H1 (cell line): ENCODE measurements around the gene CACFD1. TPM values are rescaled to one million over a fixed set of nuclear protein-coding genes. Genes with fewer than 3 reads are reported as not detected.

Experiments
- CTCF ChIA-PET: fragments of 300-600 bp; sonication (Branson Sonifier 250); formaldehyde crosslinking; loops from one replicate; lab custom pipeline; 2021; ENCODE audit not compliant: partially characterized antibody; lab: Charles Lee
- POLR2A ChIA-PET: fragments of 300-600 bp; sonication (Branson Sonifier 250); formaldehyde crosslinking; loops from one replicate; lab custom pipeline; 2021; ENCODE audit warnings: inconsistent platforms; ENCODE audit not compliant: partially characterized antibody; lab: Charles Lee
- DNase-seq, 2 experiments: peaks; one replicate each; pipeline versions ENCODE4 v3.0.0 to v3.0.0-alpha.2; 2010 to 2022; ENCODE audit warnings: low spot score in 2 of 2, low read depth in 1 of 2, mixed read lengths in 1 of 2
- FAIRE-seq: peaks from 2 replicates; lab custom pipeline; 2011; peaks lifted over from hg19 to GRCh38; lab: Jason Lieb, UNC
- H2AFZ ChIP-seq: 2 replicates; pipeline ENCODE4 v1.8.1; 2012; ENCODE audit warnings: low read length, inconsistent platforms
- H2AK5ac ChIP-seq: 2 replicates; pipeline ENCODE4 v1.6.1; 2013; ENCODE audit warnings: low read depth, low read length
- H2BK120ac ChIP-seq: replicated peaks from 2 replicates; pipeline ENCODE3; 2013; ENCODE audit warnings: low read depth, low read length, inconsistent platforms
- H2BK12ac ChIP-seq: 2 replicates; pipeline ENCODE4 v1.6.1; 2013; ENCODE audit warnings: low read depth, low read length
- H2BK15ac ChIP-seq: 2 replicates; pipeline ENCODE4 v1.6.1; 2013; ENCODE audit warnings: low read length
- H2BK20ac ChIP-seq: 2 replicates; pipeline ENCODE4 v1.6.1; 2013; ENCODE audit warnings: low read length
- H2BK5ac ChIP-seq: 2 replicates; pipeline ENCODE4 v1.6.1; 2013; ENCODE audit warnings: low read depth, low read length
- H3K14ac ChIP-seq: 2 replicates; pipeline ENCODE4 v1.6.1; 2013; ENCODE audit warnings: inconsistent platforms; ENCODE audit not compliant: insufficient read length
- H3K18ac ChIP-seq: 2 replicates; pipeline ENCODE4 v1.6.1; 2013; ENCODE audit warnings: low read length; ENCODE audit errors: extremely low read depth
- H3K23ac ChIP-seq: 2 replicates; pipeline ENCODE4 v1.6.1; 2013; ENCODE audit warnings: inconsistent platforms; ENCODE audit not compliant: insufficient read length
- H3K23me2 ChIP-seq: 2 replicates; pipeline ENCODE4 v1.6.1; 2013; ENCODE audit warnings: low read depth, low read length
- H3K27ac ChIP-seq: 2 replicates; pipeline ENCODE4 v1.6.1; 2011; ENCODE audit warnings: low read depth, low read length, inconsistent platforms
- H3K27me3 ChIP-seq, 4 experiments: replicated peaks in 1 of 4; 1 replicate in 1 of 4; 2 replicates in 3 of 4; pipeline versions ENCODE4 v1.6.1 to v1.8.1; 2011 to 2013; ENCODE audit warnings: low read length in 3 of 4, mild to moderate bottlenecking in 3 of 4, inconsistent platforms in 2 of 4, mixed read lengths in 2 of 4, moderate library complexity in 1 of 4; ENCODE audit not compliant: control insufficient read depth in 3 of 4, insufficient read depth in 3 of 4; ENCODE audit errors: extremely low read depth in 1 of 4
- H3K36me3 ChIP-seq, 4 experiments: 2 replicates each; pipeline versions ENCODE4 v1.6.1 to v1.8.1; 2011 to 2013; ENCODE audit warnings: mild to moderate bottlenecking in 4 of 4, low read length in 3 of 4, moderate library complexity in 2 of 4, control low read depth in 1 of 4, inconsistent platforms in 1 of 4; ENCODE audit not compliant: insufficient read depth in 4 of 4, control insufficient read depth in 2 of 4
- H3K4ac ChIP-seq: replicated peaks from 2 replicates; pipeline ENCODE3; 2013; ENCODE audit warnings: low read length, low read depth, mixed read lengths, inconsistent platforms; ENCODE audit not compliant: insufficient read length
- H3K4me1 ChIP-seq, 4 experiments: replicated peaks in 1 of 4; 1 replicate in 1 of 4; 2 replicates in 3 of 4; pipeline versions ENCODE4 v1.6.1 to v1.8.1; 2011 to 2013; ENCODE audit warnings: low read length in 3 of 4, inconsistent platforms in 2 of 4, mixed read lengths in 1 of 4; ENCODE audit not compliant: insufficient read depth in 4 of 4, control insufficient read depth in 3 of 4
- H3K4me2 ChIP-seq, 2 experiments: 2 replicates each; pipeline versions ENCODE4 v1.6.1 to v1.8.1; 2011 to 2013; ENCODE audit warnings: low read depth in 2 of 2, low read length in 2 of 2, control low read depth in 1 of 2, inconsistent platforms in 1 of 2, mild to moderate bottlenecking in 1 of 2; ENCODE audit not compliant: insufficient read depth in 1 of 2
- H3K4me3 ChIP-seq, 4 experiments: fragments of 200-600, 300-600 bp in 1 of 4; sonication (generic), shearing (Covaris generic), sonication (Bioruptor Twin) in 1 of 4; 2 replicates each; pipeline versions ENCODE4 v1.5.1 to v1.8.1; 2011 to 2016; ENCODE audit warnings: low read length in 4 of 4, low read depth in 3 of 4, control low read depth in 2 of 4, inconsistent platforms in 2 of 4, mild to moderate bottlenecking in 2 of 4, mixed read lengths in 1 of 4, moderate library complexity in 1 of 4; ENCODE audit not compliant: insufficient read depth in 2 of 4; ENCODE audit errors: extremely low read depth in 1 of 4
- H3K56ac ChIP-seq: replicated peaks from 2 replicates; pipeline ENCODE3; 2013; ENCODE audit warnings: low read depth, mild to moderate bottlenecking, mixed read lengths, low read length, inconsistent platforms; ENCODE audit not compliant: insufficient read length
- H3K79me1 ChIP-seq: 2 replicates; pipeline ENCODE4 v1.6.1; 2013; ENCODE audit warnings: low read depth, low read length, control low read depth
- H3K79me2 ChIP-seq, 2 experiments: 2 replicates each; pipeline versions ENCODE4 v1.6.1 to v1.8.1; 2012 to 2013; ENCODE audit warnings: low read length in 2 of 2, mild to moderate bottlenecking in 2 of 2, inconsistent platforms in 1 of 2; ENCODE audit not compliant: insufficient read depth in 2 of 2, control insufficient read depth in 1 of 2
- H3K9ac ChIP-seq, 4 experiments: replicated peaks in 1 of 4; 1 replicate in 1 of 4; 2 replicates in 3 of 4; pipeline versions ENCODE4 v1.6.1 to v1.8.1; 2011 to 2013; ENCODE audit warnings: low read depth in 3 of 4, low read length in 3 of 4, control low read depth in 2 of 4, mild to moderate bottlenecking in 2 of 4, moderate library complexity in 2 of 4, inconsistent platforms in 1 of 4; ENCODE audit errors: extremely low read depth in 1 of 4
- H3K9me3 ChIP-seq, 2 experiments: 2 replicates each; pipeline versions ENCODE4 v1.6.1 to v1.8.1; 2012 to 2013; ENCODE audit warnings: mild to moderate bottlenecking in 2 of 2, moderate library complexity in 2 of 2, control low read depth in 1 of 2, inconsistent platforms in 1 of 2, low read depth in 1 of 2, low read length in 1 of 2, mixed read lengths in 1 of 2; ENCODE audit not compliant: insufficient read depth in 2 of 2
- H4K20me1 ChIP-seq, 2 experiments: replicated peaks in 1 of 2; 2 replicates each; pipeline versions ENCODE3 to v1.8.1; 2011 to 2013; ENCODE audit warnings: inconsistent platforms in 2 of 2, low read length in 2 of 2, mild to moderate bottlenecking in 1 of 2; ENCODE audit not compliant: insufficient read depth in 2 of 2, control insufficient read depth in 1 of 2
- H4K5ac ChIP-seq: 2 replicates; pipeline ENCODE4 v1.6.1; 2013; ENCODE audit warnings: low read length, low read depth, mixed read lengths, inconsistent platforms; ENCODE audit not compliant: insufficient read length
- H4K8ac ChIP-seq: 2 replicates; pipeline ENCODE4 v1.8.0; 2013; ENCODE audit warnings: mild to moderate bottlenecking, moderate library complexity, low read length, inconsistent platforms; ENCODE audit not compliant: insufficient read depth; ENCODE audit errors: extremely low read depth
- H4K91ac ChIP-seq: replicated peaks from 2 replicates; pipeline ENCODE3; 2013; ENCODE audit warnings: low read length, mixed read lengths, inconsistent platforms; ENCODE audit not compliant: insufficient read length
- CHD2 ChIP-seq: IDR thresholded peaks from 2 replicates; pipeline ENCODE4 v1.6.1; 2012; ENCODE audit warnings: low read length, improper control_type of control experiment
- WGBS, 2 experiments: shearing (Covaris generic) in 1 of 2; methylation state at CpG; one replicate each; pipeline versions ENCODE4 v1.1.6 to v1.1.7; 2013 to 2015; ENCODE audit warnings: low lambda C conversion rate in 2 of 2, mixed read lengths in 2 of 2, inconsistent platforms in 1 of 2, low coverage in 1 of 2, missing lambda C conversion rate in 1 of 2; ENCODE audit not compliant: insufficient replicate concordance in 2 of 2, insufficient coverage in 1 of 2, insufficient read length in 1 of 2; ENCODE audit errors: extremely low coverage in 1 of 2, missing lambda C conversion rate in 1 of 2; 5-methylcytosine and 5-hydroxymethylcytosine counted together
- polyA plus RNA-seq, 7 experiments: library from polyadenylated mRNA; depleted of rRNA in 3 of 7; stranded (reverse) in 5 of 7; unstranded in 2 of 7; fragments of >200 nt in 5 of 7; fragments of 200-250 nt in 2 of 7; gene quantifications; 1 replicate in 5 of 7; 2 replicates in 1 of 7; 4 replicates in 1 of 7; pipeline versions ENCODE4 v1.2.1 to v1.2.3, GENCODE V29; 2011 to 2013; ENCODE audit warnings: missing spikeins in 2 of 7, mixed read lengths in 2 of 7
- total RNA-seq: library from RNA; stranded (reverse); fragmentation: NEBNext Ultra II Directional; extraction: Animal tissue kit (Norgen Biotek cat#: 25700); gene quantifications from 2 replicates; pipeline ENCODE4 v1.2.1, GENCODE V29; 2021

The CACFD1 gene
- total and polyA plus RNA-seq, 2 of the 8 experiments (the other 6 are each of a cell fraction or from before 2014, with no cell fraction given) = 13.4 to 15.5 TPM

GRCh38 chr9:133485531-133486260, 25.9 kb downstream of the CACFD1 start:
- no peak for DNase-seq
- Histone ChIP-seq H2AFZ (no peak overlapping the region), H3K18ac (no peak overlapping the region), H3K4me2 (no peak overlapping the region), H2BK5ac (no peak overlapping the region), H3K56ac (no peak overlapping the region), H3K79me2 (no peaks in the 10 kb centered on the region), H4K20me1 (peaks cover 2% of the 10 kb centered on the region in 2 experiments), H3K14ac (no peak overlapping the region), H4K8ac (no peak overlapping the region; the same call in 1 of the 2 replicates), H2BK12ac (no peak overlapping the region), H3K36me3 (no peaks in the 10 kb centered on the region), H3K79me1 (no peaks in the 10 kb centered on the region), H2BK15ac (no peak overlapping the region), H3K9ac (no peak overlapping the region), H3K4me3 (no peak overlapping the region), H3K9me3 (no peaks in the 10 kb centered on the region), H2BK120ac (no peak overlapping the region), H3K27me3 (no peaks in the 10 kb centered on the region; a peak in 1 of 7 replicates), H3K4ac (no peak overlapping the region)
- POLR2A ChIA-PET = interaction anchor here (1.0 to 3.5 kb wide), 5 partner anchors 16 to 137 kb away, joined by 3 to 12 read pairs (median 3); partner anchors contain the start of genes MED22 and RPL7A
- no peak for FAIRE-seq
- no peak for TF ChIP-seq CHD2
- TF ChIP-seq, all 59 proteins: peak for 0
- no peak overlapping the region for H2AK5ac ChIP-seq
- no peaks in the 10 kb centered on the region; a peak in 1 of 7 replicates for H3K4me1 ChIP-seq
- 89% methylated on average over 24 of the region's 25 CpGs; no CpG with 5 or more reads in 1 of the 2 experiments for WGBS, 2 experiments
- H4K91ac ChIP-seq = no peak overlapping the region
- no peak overlapping the region for H3K23ac ChIP-seq
- CTCF ChIA-PET = interaction anchor here (0.8 to 3.6 kb wide), 48 partner anchors 9 to 341 kb away, joined by 3 to 29 read pairs (median 4); partner anchors contain the start of genes REXO4, STKLD1, SURF1 and SURF2
- H4K5ac ChIP-seq = no peak overlapping the region
- H3K23me2 ChIP-seq = no peaks in the 10 kb centered on the region; the same call in 1 of the 2 replicates
- H3K27ac ChIP-seq = no peak overlapping the region
- no peak overlapping the region for H2BK20ac ChIP-seq
